Transverse colon (tissue), 4 donors: Measurements from ENCODE around the gene CACNA1C. TPM values are rescaled to one million over a fixed set of nuclear protein-coding genes. Genes with fewer than 3 reads are reported as not detected.

ENCODE experiments used
- DNase-seq: peaks from one replicate; pipeline ENCODE4 v3.0.0-alpha.2; 2019
- H3K27ac ChIP-seq, 4 donors: fragments of 200-600 bp; sonication (generic); 2 replicates each; pipeline ENCODE4 v1.5.1; 2016 to 2018; ENCODE audit warnings: inconsistent platforms in 4 of 4
- H3K27me3 ChIP-seq: fragments of 200-600 bp; sonication (generic); 2 replicates; pipeline ENCODE4 v1.5.1; 2017; ENCODE audit warnings: inconsistent platforms
- H3K36me3 ChIP-seq, 4 donors: fragments of 200-600 bp; sonication (generic); 2 replicates each; pipeline ENCODE4 v1.5.1; 2017 to 2019; ENCODE audit warnings: inconsistent platforms in 4 of 4
- H3K4me1 ChIP-seq, 4 donors: fragments of 200-600 bp; sonication (generic); 2 replicates each; pipeline ENCODE4 v1.5.1; 2017 to 2020; ENCODE audit warnings: inconsistent platforms in 4 of 4
- H3K4me3 ChIP-seq, 4 donors: fragments of 200-600 bp; sonication (generic); 1 replicate in 1 of 4; 2 replicates in 3 of 4; pipeline versions ENCODE4 v1.5.1 to v1.6.1; 2017 to 2019; ENCODE audit warnings: inconsistent platforms in 4 of 4
- H3K9me3 ChIP-seq, 2 donors: fragments of 200-600 bp; sonication (generic); 2 replicates each; pipeline ENCODE4 v1.5.1; 2017 to 2019; ENCODE audit warnings: inconsistent platforms in 2 of 2
- CTCF ChIP-seq, 5 experiments: fragments of 200-600 bp in 3 of 5; fragments of 450-650 bp in 2 of 5; sonication (generic) in 3 of 5; IDR thresholded peaks; 1 replicate in 2 of 5; 2 replicates in 3 of 5; pipeline ENCODE4 v1.5.1; 2016 to 2017; ENCODE audit warnings: antibody characterized with exemption in 5 of 5, inconsistent platforms in 3 of 5, mild to moderate bottlenecking in 2 of 5, moderate library complexity in 1 of 5
- EP300 ChIP-seq: sonication (generic); formaldehyde crosslinking; IDR thresholded peaks from one replicate; pipeline ENCODE4 v1.6.1; 2017; ENCODE audit warnings: antibody characterized with exemption, low read depth
- POLR2A ChIP-seq: fragments of 450-650 bp; IDR thresholded peaks from one replicate; pipeline ENCODE4 v1.6.1; 2016; ENCODE audit warnings: antibody characterized with exemption, mild to moderate bottlenecking, moderate library complexity
- POLR2AphosphoS5 ChIP-seq, 3 donors: sonication (generic); formaldehyde crosslinking; IDR thresholded peaks; one replicate each; pipeline ENCODE4 v1.6.1; 2016; ENCODE audit warnings: antibody characterized with exemption in 3 of 3
- WGBS, 2 donors: methylation state at CpG; one replicate each; pipeline ENCODE4 v1.1.5; 2018; ENCODE audit warnings: low coverage in 1 of 2; 5-methylcytosine and 5-hydroxymethylcytosine counted together
- in situ Hi-C, 4 donors: fragments of 200-750 bp; cut with MboI; loops; one replicate each; pipeline versions ENCODE4 v1.15.0 to v1.15.1; 2017; ENCODE audit warnings: low sequenced_read_pairs in 3 of 4, low pct_ligation_motif_present in 1 of 4, low pct_unique_long_range_greater_than_20kb in 1 of 4
- intact Hi-C: fragments of 100-400 bp; cut with DNase I; formaldehyde crosslinking; loops from one replicate; pipeline ENCODE4 v1.15.1; 2023; ENCODE audit warnings: low total_unique reads
- total RNA-seq, 4 donors: library from RNA; depleted of rRNA; stranded (reverse); fragments of >200 nt; gene quantifications; one replicate each; pipeline ENCODE4 v1.1.0, GENCODE V29; 2016

The CACNA1C gene
- total RNA-seq, 4 donors from 2014 or later = 18.8 to 35.2 (median 24.8) TPM

- H3K36me3 ChIP-seq = no peaks in the 10 kb centered on the region
- peak overlapping the region; percentile 51 to 80 (median 66) for H3K27ac ChIP-seq
- no peak for DNase-seq
- in situ Hi-C loops = no loop called here
- no peak for TF ChIP-seq EP300
- no peak for TF ChIP-seq POLR2AphosphoS5 (IDR thresholded peaks at IDR 0.05)
- TF ChIP-seq CTCF (IDR thresholded peaks at IDR 0.05) = no peak
- no peak for TF ChIP-seq POLR2A
- 90 to 100% methylated on average over 2 to 7 of the region's 7 CpGs for WGBS, 2 donors
- peaks cover 3 to 26% (median 8%) of the 10 kb centered on the region in 4 donors for H3K4me1 ChIP-seq
- no peaks in the 10 kb centered on the region for H3K27me3 ChIP-seq
- intact Hi-C loops = no loop called here
- H3K9me3 ChIP-seq = no peaks in the 10 kb centered on the region
- H3K4me3 ChIP-seq = no peak overlapping the region
These were observed 44.8 kb downstream of the CACNA1C start for GRCh38 chr12:2097617-2098016.

DNA sequence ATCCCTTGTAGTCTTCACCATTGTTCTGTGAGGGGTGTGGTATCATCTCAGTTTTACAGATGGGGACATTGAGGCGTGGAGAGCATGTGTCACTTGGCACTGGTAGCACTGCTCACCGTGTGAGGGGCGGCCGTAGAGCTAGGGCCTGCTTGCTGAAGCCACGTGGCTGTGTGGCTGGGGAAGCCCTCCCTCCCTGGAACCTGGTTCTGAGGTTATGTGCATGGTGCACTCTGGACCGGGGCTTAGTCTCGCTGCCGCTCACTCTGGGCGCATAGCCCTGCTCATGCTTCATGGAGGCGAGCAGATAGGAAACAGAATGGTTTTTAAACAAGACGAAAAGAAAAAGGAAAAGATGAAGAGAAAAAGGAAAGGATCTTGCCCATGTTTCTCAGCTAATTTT is 46.1 kb downstream of the CACNA1C start:
- Histone ChIP-seq H3K27ac (peak overlapping the region; percentile 44 to 80 (median 52)), H3K4me1 (peaks cover 3 to 18% (median 7%) of the 10 kb centered on the region in 4 donors), H3K27me3 (no peaks in the 10 kb centered on the region), H3K9me3 (no peaks in the 10 kb centered on the region), H3K36me3 (no peaks in the 10 kb centered on the region), H3K4me3 (no peak overlapping the region)
- intact Hi-C loops (no loop called here), in situ Hi-C loops (no loop called here)
- TF ChIP-seq EP300 = no peak
- TF ChIP-seq CTCF (IDR thresholded peaks at IDR 0.05) = no peak
- no peak for TF ChIP-seq POLR2AphosphoS5 (IDR thresholded peaks at IDR 0.05)
- TF ChIP-seq POLR2A = no peak
- 74% methylated on average over 11 of the region's 11 CpGs; no CpG with 5 or more reads in 1 of the 2 donors for WGBS, 2 donors
- no peak for DNase-seq

GRCh38 chr12:2099595-2099994 is 46.8 kb downstream of the CACNA1C start:
- H3K9me3 ChIP-seq = no peaks in the 10 kb centered on the region
- DNase-seq = no peak
- no peaks in the 10 kb centered on the region for H3K36me3 ChIP-seq
- TF ChIP-seq EP300 (no peak), CTCF (IDR thresholded peaks at IDR 0.05) (no peak), POLR2A (no peak), POLR2AphosphoS5 (IDR thresholded peaks at IDR 0.05) (no peak)
- peaks cover 2 to 11% (median 4%) of the 10 kb centered on the region in 4 donors for H3K4me1 ChIP-seq
- peak overlapping the region; percentile 44 to 80 (median 52) for H3K27ac ChIP-seq
- WGBS, 2 donors = 59 to 75% methylated on average over 4 of the region's 4 CpGs
- no peak overlapping the region for H3K4me3 ChIP-seq
- intact Hi-C loops (no loop called here), in situ Hi-C loops (no loop called here)
- H3K27me3 ChIP-seq = no peaks in the 10 kb centered on the region

GRCh38 chr12:2101359-2101758 is 48.6 kb downstream of the CACNA1C start:
- intact Hi-C loops = no loop called here
- H3K4me3 ChIP-seq = no peak overlapping the region
- H3K4me1 ChIP-seq = peaks cover 0 to 4% (median 1%) of the 10 kb centered on the region in 4 donors
- H3K27me3 ChIP-seq = no peaks in the 10 kb centered on the region
- in situ Hi-C loops = no loop called here
- DNase-seq = no peak
- no peaks in the 10 kb centered on the region for H3K9me3 ChIP-seq
- TF ChIP-seq CTCF (IDR thresholded peaks at IDR 0.05) = no peak
- TF ChIP-seq POLR2A = no peak
- TF ChIP-seq POLR2AphosphoS5 (IDR thresholded peaks at IDR 0.05) = no peak
- TF ChIP-seq EP300 = no peak
- H3K27ac ChIP-seq = peak overlapping the region in 3 of 4 donors; percentile 36 to 66 (median 61)
- no peaks in the 10 kb centered on the region for H3K36me3 ChIP-seq
- WGBS, 2 donors = 76% methylated on average over 15 of the region's 16 CpGs; no CpG with 5 or more reads in 1 of the 2 donors
